ENCODE data around the gene MTUS2. TPM values are rescaled to one million over a fixed set of nuclear protein-coding genes. Genes with fewer than 3 reads are reported as not detected.

MTUS2 gene
- total RNA-seq, 1 experiment from 2014 or later: 0.35 TPM

- H3K4me1 Mint-ChIP-seq: peaks cover under 1% of the 10 kb centered on the region in 2 experiments
- H4K20me1 ChIP-seq (ENCODE audit: control insufficient read depth, insufficient read depth, insufficient read length): no peaks in the 10 kb centered on the region
- DNase-seq: no peak
These were observed 180.7 kb downstream of the MTUS2 start for GRCh38 chr13:29000826-29001225.

More at GRCh38 chr13:29000826-29001225, 180.7 kb downstream of the MTUS2 start:
- Histone ChIP-seq H2BK15ac (ENCODE audit: low read depth, low read length) (no peak overlapping the region), H3T11ph (ENCODE audit: low read length) (no peak overlapping the region), H3K23ac (ENCODE audit: insufficient read length, low read depth, low read length) (no peak overlapping the region), H2BK20ac (ENCODE audit: low read depth, low read length, poor library complexity, severe bottlenecking) (no peak overlapping the region), H3K56ac (ENCODE audit: insufficient read length, low read depth, low read length) (no peak overlapping the region), H2BK12ac (ENCODE audit: insufficient read length, low read depth, low read length) (no peak overlapping the region), H3K9ac (ENCODE audit: extremely low read depth, insufficient read length, low read length) (no peak overlapping the region), H4K8ac (replicated peaks; ENCODE audit: insufficient read length, low read depth, low read length) (no peak overlapping the region), H2BK120ac (ENCODE audit: low read depth, low read length, poor library complexity, severe bottlenecking) (no peak overlapping the region), H3K18ac (ENCODE audit: insufficient read length, low read depth, low read length) (no peak overlapping the region), H3K4me1 (ENCODE audit: insufficient read depth, low read length) (no peaks in the 10 kb centered on the region), H2BK5ac (ENCODE audit: insufficient read length, low read length) (no peak overlapping the region), H2AFZ (ENCODE audit: low read length) (no peak overlapping the region), H3K4me2 (ENCODE audit: insufficient read depth, insufficient read length, low read length) (no peak overlapping the region), H3K23me2 (ENCODE audit: insufficient read length, low read depth, low read length, poor library complexity, severe bottlenecking) (no peaks in the 10 kb centered on the region), H3K9me3 (ENCODE audit: control insufficient read depth, low read depth, low read length) (no peaks in the 10 kb centered on the region), H4K5ac (ENCODE audit: insufficient read length, low read depth, low read length) (no peak overlapping the region), H3K79me1 (ENCODE audit: insufficient read depth, low read depth, low read length, poor library complexity, severe bottlenecking) (no peaks in the 10 kb centered on the region), H3K4ac (ENCODE audit: low read depth, low read length) (no peak overlapping the region), H4K91ac (ENCODE audit: insufficient read length, low read depth, low read length) (no peak overlapping the region), H3K79me2 (ENCODE audit: insufficient read depth, low read length) (no peaks in the 10 kb centered on the region), H2AK5ac (ENCODE audit: insufficient read length, low read length) (no peak overlapping the region), H3K27me3 (ENCODE audit: insufficient read depth, low read length) (no peaks in the 10 kb centered on the region), H3K27ac (ENCODE audit: insufficient read length, low read depth, low read length) (no peak overlapping the region), H3K14ac (ENCODE audit: insufficient read depth, low read length) (no peak overlapping the region)
- TF ChIP-seq CTCF (conservative IDR thresholded peaks at IDR 0.05): no peak
- H3K36me3 Mint-ChIP-seq (ENCODE audit: insufficient read depth in 1 of 3, low read depth in 3 of 3): peaks cover 2 to 11% (median 3%) of the 10 kb centered on the region in 3 experiments; a peak in 6 of 7 replicates
- peaks cover 18 to 21% of the 10 kb centered on the region in 2 experiments for H3K9me3 Mint-ChIP-seq
- no peak overlapping the region for H3K27ac Mint-ChIP-seq
- no CpG with 5 or more reads among the region's 3 CpGs for WGBS (ENCODE audit: extremely low coverage, insufficient read length, low lambda C conversion rate)
- no peak overlapping the region for H3K4me3 Mint-ChIP-seq
- peaks cover 5% of the 10 kb centered on the region for H3K27me3 Mint-ChIP-seq (ENCODE audit: low read depth)

Measured in H9 (cell line).